Smooth muscle cell (in vitro differentiated cells): ENCODE measurements around the gene PHF23. TPM values are rescaled to one million over a fixed set of nuclear protein-coding genes. Genes with fewer than 3 reads are reported as not detected.

Source experiments
- DNase-seq: peaks from one replicate; lab custom pipeline; 2025; ENCODE audit not compliant: unreplicated experiment; lab: John Stamatoyannopoulos, UW
- H2AFZ ChIP-seq: fragments of 200-600 bp; sonication (generic); 2 replicates; pipeline ENCODE4 v1.6.0; 2016; ENCODE audit warnings: antibody characterized with exemption, low read depth, mild to moderate bottlenecking
- H3F3A ChIP-seq: fragments of 200-600 bp; sonication (generic); 2 replicates; pipeline ENCODE4 v1.6.0; 2017; ENCODE audit warnings: antibody characterized with exemption, low read depth
- H3K27ac ChIP-seq: fragments of 200-600 bp; sonication (generic); 2 replicates; pipeline ENCODE4 v1.5.1; 2016; ENCODE audit warnings: low read depth, mild to moderate bottlenecking
- H3K27me3 ChIP-seq: fragments of 200-600 bp; sonication (generic); 2 replicates; pipeline ENCODE4 v1.6.1; 2016; ENCODE audit warnings: low read depth, mild to moderate bottlenecking
- H3K36me3 ChIP-seq: fragments of 200-600 bp; sonication (generic); 2 replicates; pipeline ENCODE4 v1.5.1; 2016; ENCODE audit warnings: low read depth
- H3K4me1 ChIP-seq: fragments of 200-600 bp; sonication (generic); 2 replicates; pipeline ENCODE4 v1.5.1; 2016; ENCODE audit warnings: low read depth
- H3K4me2 ChIP-seq: fragments of 200-600 bp; sonication (generic); 2 replicates; pipeline ENCODE4 v1.6.0; 2016; ENCODE audit warnings: mild to moderate bottlenecking
- H3K4me3 ChIP-seq: fragments of 200-600 bp; sonication (generic); 2 replicates; pipeline ENCODE4 v1.5.1; 2016; ENCODE audit warnings: mild to moderate bottlenecking
- H3K79me2 ChIP-seq: fragments of 200-600 bp; sonication (generic); 2 replicates; pipeline ENCODE4 v1.6.0; 2016; ENCODE audit warnings: low read depth, mild to moderate bottlenecking
- H3K9ac ChIP-seq: fragments of 200-600 bp; sonication (generic); 2 replicates; pipeline ENCODE4 v1.6.0; 2016; ENCODE audit warnings: low read depth
- H3K9me3 ChIP-seq: fragments of 200-600 bp; sonication (generic); replicated peaks from 2 replicates; pipeline ENCODE4 v1.5.1; 2016; ENCODE audit warnings: low read depth
- H4K20me1 ChIP-seq: fragments of 200-600 bp; sonication (generic); 2 replicates; pipeline ENCODE4 v1.6.0; 2016; ENCODE audit warnings: low read depth
- WGBS: methylation state at CpG from one replicate; pipeline ENCODE4 v1.1.7; 2016; ENCODE audit warnings: low lambda C conversion rate; 5-methylcytosine and 5-hydroxymethylcytosine counted together
- microRNA counts: library from miRNA; unstranded; fragments of <30 nt; microRNA quantifications from one replicate; lab custom pipeline; 2016
- microRNA-seq: library from miRNA; unstranded; fragments of <30 nt; microRNA quantifications from one replicate; pipeline ENCODE4, GENCODE V29; 2016; ENCODE audit warnings: borderline number of aligned reads
- polyA plus RNA-seq: library from polyadenylated mRNA; unstranded; fragments of >200 nt; fragmentation: Nextera tagmentation; extraction: Ambion mirVana; gene quantifications from 2 replicates; pipeline ENCODE4 v1.2.1, GENCODE V29; 2016
- small RNA-seq: library from RNA; depleted of rRNA; stranded (forward); fragments of <200 nt; gene quantifications from one replicate; pipeline ENCODE3, GENCODE V24; 2014
- total RNA-seq: library from RNA; depleted of rRNA; stranded (reverse); fragments of >200 nt; gene quantifications from 2 replicates; pipeline ENCODE4 v1.2.3, GENCODE V29; 2014
- TF ChIP-seq, protein P1 (sequence below): fragments of 200-600 bp; sonication (generic); IDR thresholded peaks from 2 replicates; pipeline ENCODE4 v1.5.1; 2017; ENCODE audit warnings: borderline replicate concordance, mild to moderate bottlenecking, antibody characterized with exemption; ENCODE audit not compliant: insufficient read depth, poor library complexity, severe bottlenecking

The PHF23 gene
- total and polyA plus RNA-seq, 2 experiments from 2014 or later: 33.8 to 48.5 TPM

DNA sequence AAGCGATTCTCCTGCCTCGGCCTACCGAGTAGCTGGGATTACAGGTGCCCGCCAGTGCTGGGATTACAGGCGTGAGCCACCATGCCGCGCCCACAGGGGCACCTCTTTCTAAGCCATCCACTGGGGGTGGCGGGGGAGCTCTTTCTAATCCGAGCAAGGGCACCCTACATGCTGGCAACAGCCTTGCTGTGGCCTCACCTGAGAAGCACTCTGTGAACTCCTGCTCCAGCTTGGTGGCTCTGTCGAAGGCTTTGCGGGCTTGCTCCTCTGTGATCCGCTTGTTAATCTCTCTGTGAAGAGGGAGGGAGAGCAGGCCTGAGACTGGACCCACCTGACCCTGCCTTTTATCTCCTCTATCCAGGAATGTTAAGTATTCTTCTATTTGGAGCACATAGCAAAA lies 48.2 kb downstream of the PHF23 start:
- Histone ChIP-seq H3K36me3 (no peaks in the 10 kb centered on the region), H3K4me2 (no peak overlapping the region), H3K4me3 (no peak overlapping the region), H3K27me3 (no peaks in the 10 kb centered on the region), H4K20me1 (no peaks in the 10 kb centered on the region), H3K4me1 (no peaks in the 10 kb centered on the region), H2AFZ (no peak overlapping the region), H3K79me2 (no peaks in the 10 kb centered on the region), H3K9ac (no peak overlapping the region), H3K9me3 (no peaks in the 10 kb centered on the region), H3F3A (no peaks in the 10 kb centered on the region), H3K27ac (no peak overlapping the region)
- TF ChIP-seq, protein P1, sequence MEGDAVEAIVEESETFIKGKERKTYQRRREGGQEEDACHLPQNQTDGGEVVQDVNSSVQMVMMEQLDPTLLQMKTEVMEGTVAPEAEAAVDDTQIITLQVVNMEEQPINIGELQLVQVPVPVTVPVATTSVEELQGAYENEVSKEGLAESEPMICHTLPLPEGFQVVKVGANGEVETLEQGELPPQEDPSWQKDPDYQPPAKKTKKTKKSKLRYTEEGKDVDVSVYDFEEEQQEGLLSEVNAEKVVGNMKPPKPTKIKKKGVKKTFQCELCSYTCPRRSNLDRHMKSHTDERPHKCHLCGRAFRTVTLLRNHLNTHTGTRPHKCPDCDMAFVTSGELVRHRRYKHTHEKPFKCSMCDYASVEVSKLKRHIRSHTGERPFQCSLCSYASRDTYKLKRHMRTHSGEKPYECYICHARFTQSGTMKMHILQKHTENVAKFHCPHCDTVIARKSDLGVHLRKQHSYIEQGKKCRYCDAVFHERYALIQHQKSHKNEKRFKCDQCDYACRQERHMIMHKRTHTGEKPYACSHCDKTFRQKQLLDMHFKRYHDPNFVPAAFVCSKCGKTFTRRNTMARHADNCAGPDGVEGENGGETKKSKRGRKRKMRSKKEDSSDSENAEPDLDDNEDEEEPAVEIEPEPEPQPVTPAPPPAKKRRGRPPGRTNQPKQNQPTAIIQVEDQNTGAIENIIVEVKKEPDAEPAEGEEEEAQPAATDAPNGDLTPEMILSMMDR: no peak
- 98% methylated on average over 12 of the region's 12 CpGs for WGBS
- no peak for DNase-seq

DNA sequence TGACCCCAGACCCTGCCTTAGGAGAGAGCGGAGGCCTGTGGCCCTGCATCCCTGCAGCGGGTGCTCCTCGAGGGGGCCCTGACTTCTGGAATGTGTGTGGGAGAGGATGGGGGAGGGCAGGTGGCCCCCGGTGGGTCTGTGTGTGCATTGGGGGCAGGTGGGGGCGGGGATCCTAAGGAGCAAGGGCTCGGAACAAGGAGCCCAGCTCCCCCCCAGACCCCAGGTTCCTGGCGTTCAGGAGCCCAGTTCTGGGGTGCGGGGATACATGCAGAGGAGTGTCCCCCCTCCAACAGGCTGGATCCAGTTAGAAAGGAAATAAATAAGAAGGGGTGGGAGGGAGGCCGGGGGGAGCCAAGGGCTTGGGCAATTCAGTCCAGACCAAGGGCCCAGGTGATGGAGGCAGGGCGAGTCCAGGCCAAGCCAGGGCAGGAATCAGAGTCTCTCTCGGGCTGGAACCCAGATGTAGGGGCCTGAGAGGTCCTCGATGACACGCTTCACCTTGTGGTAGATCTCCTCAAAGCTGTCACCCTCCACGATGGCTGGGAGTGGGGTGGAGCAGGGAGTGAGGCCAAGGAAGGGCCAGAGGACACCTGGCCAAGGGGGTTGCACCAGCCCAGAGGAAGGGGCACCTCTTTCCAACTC lies 48.9 kb downstream of the PHF23 start:
- 97% methylated on average over 10 of the region's 14 CpGs for WGBS
- H3K27me3 ChIP-seq: no peaks in the 10 kb centered on the region
- no peaks in the 10 kb centered on the region for H3F3A ChIP-seq
- no peak overlapping the region for H2AFZ ChIP-seq
- H3K9ac ChIP-seq: no peak overlapping the region
- no peaks in the 10 kb centered on the region for H3K4me1 ChIP-seq
- TF ChIP-seq, protein P1: no peak
- no peak overlapping the region for H3K27ac ChIP-seq
- no peak overlapping the region for H3K4me3 ChIP-seq
- H3K79me2 ChIP-seq: no peaks in the 10 kb centered on the region
- H3K4me2 ChIP-seq: no peak overlapping the region
- no peaks in the 10 kb centered on the region for H4K20me1 ChIP-seq
- no peak for DNase-seq
- no peaks in the 10 kb centered on the region for H3K9me3 ChIP-seq
- H3K36me3 ChIP-seq: no peaks in the 10 kb centered on the region

DNA sequence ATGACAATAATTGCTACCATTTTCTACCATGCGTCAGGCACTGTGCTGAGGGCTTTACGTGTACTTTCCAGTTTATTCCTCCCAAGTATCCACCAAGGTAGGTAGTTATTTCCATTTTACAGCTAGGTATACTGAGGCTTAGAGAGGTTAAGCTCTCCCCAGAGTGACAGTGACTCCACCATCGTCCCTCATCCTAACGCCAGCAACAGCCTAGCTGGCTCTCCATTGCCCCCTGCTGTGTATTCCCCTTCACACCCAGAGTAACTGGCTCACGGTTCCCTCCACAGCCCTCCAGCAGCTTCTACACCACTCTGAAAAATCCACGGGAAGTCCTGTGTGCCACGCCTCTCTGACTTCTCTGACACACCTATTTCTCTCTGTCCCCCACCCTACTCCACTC lies 53.0 kb downstream of the PHF23 start:
- Histone ChIP-seq H3K27me3 (no peaks in the 10 kb centered on the region), H3K4me2 (no peak overlapping the region), H3K4me3 (no peak overlapping the region), H3F3A (no peaks in the 10 kb centered on the region), H3K27ac (no peak overlapping the region), H3K9me3 (no peaks in the 10 kb centered on the region), H3K4me1 (no peaks in the 10 kb centered on the region), H3K79me2 (no peaks in the 10 kb centered on the region), H4K20me1 (no peaks in the 10 kb centered on the region), H2AFZ (no peak overlapping the region), H3K36me3 (no peaks in the 10 kb centered on the region), H3K9ac (no peak overlapping the region)
- TF ChIP-seq, protein P1: peak; percentile 6
- 87% methylated on average over 7 of the region's 7 CpGs for WGBS
- no peak for DNase-seq

MicroRNA genes within 50 kb of the gene (microRNA counts, 767-probe panel; counts per million panel counts)
- microRNA hsa-miR-324-3p (lab: Ali Mortazavi, UCI): 183 counts per million
- microRNA hsa-miR-324-5p (lab: Ali Mortazavi, UCI): 6,930 counts per million, percentile 37 among the panel's probes with 10 or more counts

Small RNAs within 50 kb of the gene (microRNA-seq; reads per million reads assigned to microRNA genes)
- 11,690 reads per million, percentile 95 among the genes with 10 or more reads in this experiment for gene MIR324

Small RNAs within 50 kb of the gene (small RNA-seq; reads per million reads assigned to genes)
- not detected for gene AC120057.4
- 2.0 reads per million, percentile 44 among the genes with 10 or more reads in this experiment for gene MIR324
- not detected for gene RF00019

Other genes starting within 250 kb of the PHF23 start
Only the 30 nearest of the 36 such genes appear.
- gene SLC16A13, start 203.4 kb downstream of the PHF23 start, total RNA-seq: 2.0 and 2.7 TPM in 2 replicates
- 3.5 TPM in 2 replicates for gene SLC16A13, start 203.4 kb downstream of the PHF23 start, polyA plus RNA-seq
- 0.36 TPM in 1 of 2 replicates, not detected in the other for gene SLC16A11, start 195.4 kb downstream of the PHF23 start, total RNA-seq
- 0.65 and 0.80 TPM in 2 replicates for gene SLC16A11, start 195.4 kb downstream of the PHF23 start, polyA plus RNA-seq
- not detected in 2 replicates for gene CLEC10A, start 159.2 kb downstream of the PHF23 start, total RNA-seq
- not detected in 2 replicates for gene CLEC10A, start 159.2 kb downstream of the PHF23 start, polyA plus RNA-seq
- gene ASGR2, start 124.6 kb downstream of the PHF23 start, total RNA-seq: 0.22 TPM in 1 of 2 replicates, not detected in the other
- 0.15 and 0.50 TPM in 2 replicates for gene ASGR2, start 124.6 kb downstream of the PHF23 start, polyA plus RNA-seq
- 1.2 and 3.6 TPM in 2 replicates for gene ASGR1, start 60.1 kb downstream of the PHF23 start, total RNA-seq
- gene ASGR1, start 60.1 kb downstream of the PHF23 start, polyA plus RNA-seq: 4.2 and 11.0 TPM in 2 replicates
- gene DLG4, start 19.6 kb downstream of the PHF23 start, total RNA-seq: 9.4 and 12.3 TPM in 2 replicates
- 2.3 and 4.2 TPM in 2 replicates for gene DLG4, start 19.6 kb downstream of the PHF23 start, polyA plus RNA-seq
- 136 and 185 TPM in 2 replicates for gene ACADVL, start 19.5 kb downstream of the PHF23 start, total RNA-seq
- 331 and 541 TPM in 2 replicates for gene ACADVL, start 19.5 kb downstream of the PHF23 start, polyA plus RNA-seq
- 26.1 and 31.8 TPM in 2 replicates for gene DVL2, start 4.9 kb downstream of the PHF23 start, total RNA-seq
- gene DVL2, start 4.9 kb downstream of the PHF23 start, polyA plus RNA-seq: 46.7 and 49.6 TPM in 2 replicates
- gene GABARAP, start 3.0 kb upstream of the PHF23 start, total RNA-seq: 305 and 363 TPM in 2 replicates
- gene GABARAP, start 3.0 kb upstream of the PHF23 start, polyA plus RNA-seq: 725 and 735 TPM in 2 replicates
- gene CTDNEP1, start 12.3 kb upstream of the PHF23 start, total RNA-seq: 46.3 and 57.5 TPM in 2 replicates
- 88.4 and 96.2 TPM in 2 replicates for gene CTDNEP1, start 12.3 kb upstream of the PHF23 start, polyA plus RNA-seq
- gene ELP5, start 12.8 kb upstream of the PHF23 start, total RNA-seq: 17.3 and 18.7 TPM in 2 replicates
- 41.3 and 42.4 TPM in 2 replicates for gene ELP5, start 12.8 kb upstream of the PHF23 start, polyA plus RNA-seq
- 26.7 and 33.7 TPM in 2 replicates for gene CLDN7, start 23.0 kb upstream of the PHF23 start, total RNA-seq
- 25.2 and 102 TPM in 2 replicates for gene CLDN7, start 23.0 kb upstream of the PHF23 start, polyA plus RNA-seq
- gene SLC2A4, start 42.3 kb upstream of the PHF23 start, total RNA-seq: 0.18 TPM in 1 of 2 replicates, not detected in the other
- 0.11 TPM in 1 of 2 replicates, not detected in the other for gene SLC2A4, start 42.3 kb upstream of the PHF23 start, polyA plus RNA-seq
- 0.09 and 1.3 TPM in 2 replicates for gene YBX2, start 55.2 kb upstream of the PHF23 start, total RNA-seq
- gene YBX2, start 55.2 kb upstream of the PHF23 start, polyA plus RNA-seq: 0.58 and 1.1 TPM in 2 replicates
- gene EIF5A, start 68.2 kb upstream of the PHF23 start, total RNA-seq: 260 and 323 TPM in 2 replicates
- 797 and 860 TPM in 2 replicates for gene EIF5A, start 68.2 kb upstream of the PHF23 start, polyA plus RNA-seq
- gene GPS2, start 75.9 kb upstream of the PHF23 start, total RNA-seq: 35.2 and 40.3 TPM in 2 replicates
- 77.0 and 95.5 TPM in 2 replicates for gene GPS2, start 75.9 kb upstream of the PHF23 start, polyA plus RNA-seq
- gene NEURL4, start 89.9 kb upstream of the PHF23 start, total RNA-seq: 8.6 and 23.8 TPM in 2 replicates
- gene NEURL4, start 89.9 kb upstream of the PHF23 start, polyA plus RNA-seq: 5.1 and 9.2 TPM in 2 replicates
- 15.2 TPM in 1 of 2 replicates, not detected in the other for gene ACAP1, start 97.1 kb upstream of the PHF23 start, total RNA-seq
- gene ACAP1, start 97.1 kb upstream of the PHF23 start, polyA plus RNA-seq: 31.6 and 48.1 TPM in 2 replicates
- gene KCTD11, start 112.7 kb upstream of the PHF23 start, total RNA-seq: 34.7 and 37.2 TPM in 2 replicates
- 33.8 and 52.3 TPM in 2 replicates for gene KCTD11, start 112.7 kb upstream of the PHF23 start, polyA plus RNA-seq
- gene TMEM95, start 115.7 kb upstream of the PHF23 start, total RNA-seq: 0.49 TPM in 1 of 2 replicates, not detected in the other
- 0.34 TPM in 1 of 2 replicates, not detected in the other for gene TMEM95, start 115.7 kb upstream of the PHF23 start, polyA plus RNA-seq
- 4.5 and 6.3 TPM in 2 replicates for gene TNK1, start 141.6 kb upstream of the PHF23 start, total RNA-seq
- gene TNK1, start 141.6 kb upstream of the PHF23 start, polyA plus RNA-seq: 3.6 and 13.5 TPM in 2 replicates
- 29.3 and 34.7 TPM in 2 replicates for gene PLSCR3, start 155.1 kb upstream of the PHF23 start, total RNA-seq
- 110 and 122 TPM in 2 replicates for gene PLSCR3, start 155.1 kb upstream of the PHF23 start, polyA plus RNA-seq
- 75.6 and 133 TPM in 2 replicates for gene TMEM256, start 164.6 kb upstream of the PHF23 start, total RNA-seq
- 87.9 and 90.6 TPM in 2 replicates for gene TMEM256, start 164.6 kb upstream of the PHF23 start, polyA plus RNA-seq
- gene NLGN2, start 168.4 kb upstream of the PHF23 start, total RNA-seq: 15.1 and 20.9 TPM in 2 replicates
- gene NLGN2, start 168.4 kb upstream of the PHF23 start, polyA plus RNA-seq: 10.8 and 11.9 TPM in 2 replicates
- not detected in 2 replicates for gene SPEM1, start 180.9 kb upstream of the PHF23 start, total RNA-seq
- not detected in 2 replicates for gene SPEM1, start 180.9 kb upstream of the PHF23 start, polyA plus RNA-seq
- 0.22 TPM in 1 of 2 replicates, not detected in the other for gene SPEM2, start 186.2 kb upstream of the PHF23 start, total RNA-seq
- gene SPEM2, start 186.2 kb upstream of the PHF23 start, polyA plus RNA-seq: 0.56 and 1.0 TPM in 2 replicates
- not detected in 2 replicates for gene SPEM3, start 189.4 kb upstream of the PHF23 start, total RNA-seq
- 0.14 TPM in 1 of 2 replicates, not detected in the other for gene SPEM3, start 189.4 kb upstream of the PHF23 start, polyA plus RNA-seq
- gene TMEM102, start 196.0 kb upstream of the PHF23 start, total RNA-seq: 7.3 and 10.0 TPM in 2 replicates
- gene TMEM102, start 196.0 kb upstream of the PHF23 start, polyA plus RNA-seq: 10.5 and 11.9 TPM in 2 replicates
- gene FGF11, start 200.1 kb upstream of the PHF23 start, total RNA-seq: 21.3 and 28.5 TPM in 2 replicates
- gene FGF11, start 200.1 kb upstream of the PHF23 start, polyA plus RNA-seq: 13.9 and 30.9 TPM in 2 replicates
- gene CHRNB1, start 205.6 kb upstream of the PHF23 start, total RNA-seq: 8.9 and 12.2 TPM in 2 replicates
- gene CHRNB1, start 205.6 kb upstream of the PHF23 start, polyA plus RNA-seq: 19.0 and 22.5 TPM in 2 replicates